HL-60 (cell line): ENCODE data around the gene KEL.

Experiments used
- POLR2AphosphoS5 ChIP-seq: IDR thresholded peaks from 2 replicates; pipeline ENCODE4 v1.6.1; 2012; ENCODE audit warnings: low read depth
- TF ChIP-seq, protein P1 (sequence below): IDR thresholded peaks from one replicate; pipeline ENCODE4 v1.5.1; 2011; ENCODE audit warnings: low read length, control low read depth, inconsistent platforms; ENCODE audit not compliant: insufficient read depth
- TF ChIP-seq, protein P2 (sequence below): IDR thresholded peaks from 2 replicates; pipeline ENCODE4 v1.6.1; 2012; ENCODE audit warnings: low read depth; ENCODE audit not compliant: insufficient replicate concordance

DNA sequence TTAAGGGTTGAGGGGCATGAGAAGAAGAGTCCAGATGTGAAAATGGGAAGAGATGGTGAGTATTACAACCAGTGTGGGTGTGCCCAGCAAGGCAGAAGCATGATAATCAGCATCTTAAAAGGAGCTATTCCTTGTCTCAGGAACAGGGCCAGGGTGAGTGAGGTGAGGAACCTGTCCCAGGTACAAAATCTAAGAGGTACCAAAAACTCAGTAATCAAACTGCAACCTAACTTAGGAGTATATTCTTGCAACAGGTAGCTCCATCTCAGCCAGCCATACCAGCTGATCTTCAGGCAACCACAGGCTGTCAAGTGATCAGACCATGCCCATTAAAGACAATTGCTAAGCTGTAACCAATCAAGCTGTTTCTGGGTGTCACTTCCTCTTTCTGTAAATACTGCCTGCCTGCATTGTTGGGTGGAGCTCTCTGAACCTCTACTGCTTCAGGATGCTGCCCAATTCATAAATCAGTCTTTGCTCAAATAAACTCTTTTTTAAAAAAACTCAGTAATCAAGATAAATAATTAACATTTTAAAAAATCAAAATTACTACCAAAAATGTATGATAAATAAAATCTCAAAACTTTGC, 7.4 kb downstream of the KEL start:
- TF ChIP-seq, protein P1, sequence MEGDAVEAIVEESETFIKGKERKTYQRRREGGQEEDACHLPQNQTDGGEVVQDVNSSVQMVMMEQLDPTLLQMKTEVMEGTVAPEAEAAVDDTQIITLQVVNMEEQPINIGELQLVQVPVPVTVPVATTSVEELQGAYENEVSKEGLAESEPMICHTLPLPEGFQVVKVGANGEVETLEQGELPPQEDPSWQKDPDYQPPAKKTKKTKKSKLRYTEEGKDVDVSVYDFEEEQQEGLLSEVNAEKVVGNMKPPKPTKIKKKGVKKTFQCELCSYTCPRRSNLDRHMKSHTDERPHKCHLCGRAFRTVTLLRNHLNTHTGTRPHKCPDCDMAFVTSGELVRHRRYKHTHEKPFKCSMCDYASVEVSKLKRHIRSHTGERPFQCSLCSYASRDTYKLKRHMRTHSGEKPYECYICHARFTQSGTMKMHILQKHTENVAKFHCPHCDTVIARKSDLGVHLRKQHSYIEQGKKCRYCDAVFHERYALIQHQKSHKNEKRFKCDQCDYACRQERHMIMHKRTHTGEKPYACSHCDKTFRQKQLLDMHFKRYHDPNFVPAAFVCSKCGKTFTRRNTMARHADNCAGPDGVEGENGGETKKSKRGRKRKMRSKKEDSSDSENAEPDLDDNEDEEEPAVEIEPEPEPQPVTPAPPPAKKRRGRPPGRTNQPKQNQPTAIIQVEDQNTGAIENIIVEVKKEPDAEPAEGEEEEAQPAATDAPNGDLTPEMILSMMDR, result no peak
- TF ChIP-seq, protein P2, sequence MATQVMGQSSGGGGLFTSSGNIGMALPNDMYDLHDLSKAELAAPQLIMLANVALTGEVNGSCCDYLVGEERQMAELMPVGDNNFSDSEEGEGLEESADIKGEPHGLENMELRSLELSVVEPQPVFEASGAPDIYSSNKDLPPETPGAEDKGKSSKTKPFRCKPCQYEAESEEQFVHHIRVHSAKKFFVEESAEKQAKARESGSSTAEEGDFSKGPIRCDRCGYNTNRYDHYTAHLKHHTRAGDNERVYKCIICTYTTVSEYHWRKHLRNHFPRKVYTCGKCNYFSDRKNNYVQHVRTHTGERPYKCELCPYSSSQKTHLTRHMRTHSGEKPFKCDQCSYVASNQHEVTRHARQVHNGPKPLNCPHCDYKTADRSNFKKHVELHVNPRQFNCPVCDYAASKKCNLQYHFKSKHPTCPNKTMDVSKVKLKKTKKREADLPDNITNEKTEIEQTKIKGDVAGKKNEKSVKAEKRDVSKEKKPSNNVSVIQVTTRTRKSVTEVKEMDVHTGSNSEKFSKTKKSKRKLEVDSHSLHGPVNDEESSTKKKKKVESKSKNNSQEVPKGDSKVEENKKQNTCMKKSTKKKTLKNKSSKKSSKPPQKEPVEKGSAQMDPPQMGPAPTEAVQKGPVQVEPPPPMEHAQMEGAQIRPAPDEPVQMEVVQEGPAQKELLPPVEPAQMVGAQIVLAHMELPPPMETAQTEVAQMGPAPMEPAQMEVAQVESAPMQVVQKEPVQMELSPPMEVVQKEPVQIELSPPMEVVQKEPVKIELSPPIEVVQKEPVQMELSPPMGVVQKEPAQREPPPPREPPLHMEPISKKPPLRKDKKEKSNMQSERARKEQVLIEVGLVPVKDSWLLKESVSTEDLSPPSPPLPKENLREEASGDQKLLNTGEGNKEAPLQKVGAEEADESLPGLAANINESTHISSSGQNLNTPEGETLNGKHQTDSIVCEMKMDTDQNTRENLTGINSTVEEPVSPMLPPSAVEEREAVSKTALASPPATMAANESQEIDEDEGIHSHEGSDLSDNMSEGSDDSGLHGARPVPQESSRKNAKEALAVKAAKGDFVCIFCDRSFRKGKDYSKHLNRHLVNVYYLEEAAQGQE, result no peak
- TF ChIP-seq POLR2AphosphoS5, result no peak
